Measurements from ENCODE around the gene CCNY.

DNA sequence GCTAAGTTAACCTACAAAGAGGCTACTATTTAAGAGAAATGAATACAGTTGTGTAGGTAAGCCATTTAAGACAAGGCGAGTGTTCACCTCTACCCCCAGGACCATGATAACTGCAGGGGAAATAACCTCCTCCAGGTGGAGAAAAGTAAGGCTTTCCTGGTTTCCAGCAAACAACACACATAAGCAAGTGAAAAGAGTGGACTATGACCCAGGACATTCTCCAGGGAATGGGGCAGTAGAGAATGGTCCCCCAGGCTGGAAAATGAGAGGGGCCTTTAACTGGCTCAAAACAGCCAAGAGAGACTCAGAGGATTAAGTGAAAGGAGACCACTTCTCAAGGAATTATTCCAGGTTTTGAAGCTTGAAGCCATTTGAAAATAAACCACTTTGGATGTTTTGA lies 167.8 kb downstream of the CCNY start:
- TF ChIP-seq POLR2A (IDR thresholded peaks at IDR 0.05), result no peak
- TF ChIP-seq, protein P1, sequence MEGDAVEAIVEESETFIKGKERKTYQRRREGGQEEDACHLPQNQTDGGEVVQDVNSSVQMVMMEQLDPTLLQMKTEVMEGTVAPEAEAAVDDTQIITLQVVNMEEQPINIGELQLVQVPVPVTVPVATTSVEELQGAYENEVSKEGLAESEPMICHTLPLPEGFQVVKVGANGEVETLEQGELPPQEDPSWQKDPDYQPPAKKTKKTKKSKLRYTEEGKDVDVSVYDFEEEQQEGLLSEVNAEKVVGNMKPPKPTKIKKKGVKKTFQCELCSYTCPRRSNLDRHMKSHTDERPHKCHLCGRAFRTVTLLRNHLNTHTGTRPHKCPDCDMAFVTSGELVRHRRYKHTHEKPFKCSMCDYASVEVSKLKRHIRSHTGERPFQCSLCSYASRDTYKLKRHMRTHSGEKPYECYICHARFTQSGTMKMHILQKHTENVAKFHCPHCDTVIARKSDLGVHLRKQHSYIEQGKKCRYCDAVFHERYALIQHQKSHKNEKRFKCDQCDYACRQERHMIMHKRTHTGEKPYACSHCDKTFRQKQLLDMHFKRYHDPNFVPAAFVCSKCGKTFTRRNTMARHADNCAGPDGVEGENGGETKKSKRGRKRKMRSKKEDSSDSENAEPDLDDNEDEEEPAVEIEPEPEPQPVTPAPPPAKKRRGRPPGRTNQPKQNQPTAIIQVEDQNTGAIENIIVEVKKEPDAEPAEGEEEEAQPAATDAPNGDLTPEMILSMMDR (IDR thresholded peaks at IDR 0.05), result no peak
